Endothelial cell of umbilical vein (primary cell): ENCODE data around the gene GNAO1.

Source experiments
- EZH2 ChIP-seq: IDR thresholded peaks from 2 replicates; pipeline ENCODE4 v1.6.1; 2012; ENCODE audit warnings: borderline replicate concordance, low read depth, mild to moderate bottlenecking, moderate library complexity, low read length, inconsistent platforms; ENCODE audit not compliant: severe bottlenecking
- FOS ChIP-seq: IDR thresholded peaks from 2 replicates; pipeline ENCODE4 v1.6.1; 2011; ENCODE audit warnings: mild to moderate bottlenecking, low read length, moderate library complexity, borderline replicate concordance; ENCODE audit not compliant: insufficient read depth
- GATA2 ChIP-seq: IDR thresholded peaks from 2 replicates; pipeline ENCODE4 v1.7.0; 2011; ENCODE audit warnings: low read depth, mild to moderate bottlenecking, moderate library complexity, mixed read lengths, low read length; ENCODE audit not compliant: insufficient read length, insufficient read depth
- MAX ChIP-seq: IDR thresholded peaks from 2 replicates; pipeline ENCODE4 v1.6.1; 2011; ENCODE audit not compliant: insufficient read depth, insufficient read length
- MYC ChIP-seq: IDR thresholded peaks from one replicate; pipeline ENCODE4 v1.6.1; 2011; ENCODE audit warnings: mild to moderate bottlenecking, low read depth, low read length
- POLR2A ChIP-seq: IDR thresholded peaks from 2 replicates; pipeline ENCODE4 v1.6.1; 2012; ENCODE audit warnings: low read depth, mild to moderate bottlenecking, control low read depth, low read length
- POLR2AphosphoS5 ChIP-seq: IDR thresholded peaks from 2 replicates; pipeline ENCODE4 v1.6.1; 2012; ENCODE audit warnings: low read depth, mild to moderate bottlenecking, control low read depth, low read length, moderate library complexity; ENCODE audit not compliant: insufficient read depth
- TF ChIP-seq, protein P1 (sequence below), 2 donors: IDR thresholded peaks; 1 replicate in 1 of 2; 2 replicates in 1 of 2; pipeline ENCODE4 v1.5.1; 2011; ENCODE audit warnings: low read length in 2 of 2, mild to moderate bottlenecking in 2 of 2, moderate library complexity in 2 of 2, control low read depth in 1 of 2, inconsistent platforms in 1 of 2, low read depth in 1 of 2; ENCODE audit not compliant: insufficient read depth in 1 of 2; ENCODE audit errors: extremely low read depth in 1 of 2

DNA sequence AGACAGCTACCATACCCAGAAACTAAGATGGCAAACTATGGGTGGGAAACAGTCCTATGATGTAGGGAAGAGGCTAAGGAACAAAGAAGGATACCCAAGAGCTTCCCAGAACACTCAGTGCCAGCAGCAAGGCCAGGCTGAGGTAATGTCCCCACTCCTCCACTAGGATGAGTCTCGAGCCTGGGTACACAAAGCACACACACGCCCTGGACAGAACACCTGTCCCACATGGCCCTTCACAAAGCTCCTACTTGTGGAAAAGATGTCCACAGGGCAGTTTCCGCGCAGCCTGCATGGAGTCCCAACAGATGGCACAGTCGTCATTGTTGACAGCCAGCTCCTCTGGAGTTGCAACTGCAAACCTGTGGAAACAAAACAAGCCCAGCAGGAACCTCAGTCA is 210.2 kb downstream of the GNAO1 start:
- TF ChIP-seq, protein P1, sequence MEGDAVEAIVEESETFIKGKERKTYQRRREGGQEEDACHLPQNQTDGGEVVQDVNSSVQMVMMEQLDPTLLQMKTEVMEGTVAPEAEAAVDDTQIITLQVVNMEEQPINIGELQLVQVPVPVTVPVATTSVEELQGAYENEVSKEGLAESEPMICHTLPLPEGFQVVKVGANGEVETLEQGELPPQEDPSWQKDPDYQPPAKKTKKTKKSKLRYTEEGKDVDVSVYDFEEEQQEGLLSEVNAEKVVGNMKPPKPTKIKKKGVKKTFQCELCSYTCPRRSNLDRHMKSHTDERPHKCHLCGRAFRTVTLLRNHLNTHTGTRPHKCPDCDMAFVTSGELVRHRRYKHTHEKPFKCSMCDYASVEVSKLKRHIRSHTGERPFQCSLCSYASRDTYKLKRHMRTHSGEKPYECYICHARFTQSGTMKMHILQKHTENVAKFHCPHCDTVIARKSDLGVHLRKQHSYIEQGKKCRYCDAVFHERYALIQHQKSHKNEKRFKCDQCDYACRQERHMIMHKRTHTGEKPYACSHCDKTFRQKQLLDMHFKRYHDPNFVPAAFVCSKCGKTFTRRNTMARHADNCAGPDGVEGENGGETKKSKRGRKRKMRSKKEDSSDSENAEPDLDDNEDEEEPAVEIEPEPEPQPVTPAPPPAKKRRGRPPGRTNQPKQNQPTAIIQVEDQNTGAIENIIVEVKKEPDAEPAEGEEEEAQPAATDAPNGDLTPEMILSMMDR (IDR thresholded peaks at IDR 0.05; ENCODE audit: extremely low read depth in 1 of 2, insufficient read depth in 1 of 2, low read depth in 1 of 2, low read length in 2 of 2): peak; percentile 7 to 27
- no peak for TF ChIP-seq POLR2A
- no peak for TF ChIP-seq MAX
- TF ChIP-seq EZH2: no peak
- TF ChIP-seq GATA2: no peak
- no peak for TF ChIP-seq POLR2AphosphoS5
- no peak for TF ChIP-seq MYC
- TF ChIP-seq FOS: no peak
